Activated CD8-positive, alpha-beta T cell treated with anti-CD3 and anti-CD28 coated beads for 36 hours (primary cell): ENCODE measurements around the gene BLZF1. TPM values are rescaled to one million over a fixed set of nuclear protein-coding genes. Genes with fewer than 3 reads are reported as not detected.
"Not testable (repeated sequence)": the region's sequence is repeated elsewhere in the genome, so short reads cannot be mapped to it uniquely, and the experiment has no call there.

Experiments
- ATAC-seq: fragments of 200-7000 bp; cut with Tn5 transposase; one replicate; pipeline ENCODE4 v1.10.0; 2021; ENCODE audit warnings: mild to moderate bottlenecking, moderate library complexity
- CTCF ChIA-PET: fragments of 350-600 bp; sonication (Branson Sonifier 250); formaldehyde crosslinking; loops from one replicate; lab custom pipeline; 2021; ENCODE audit warnings: antibody characterized with exemption; lab: Charles Lee
- POLR2A ChIA-PET: fragments of 350-600 bp; sonication (Branson Sonifier 250); formaldehyde crosslinking; loops from one replicate; lab custom pipeline; 2021; ENCODE audit warnings: antibody characterized with exemption; lab: Charles Lee
- DNase-seq: peaks from one replicate; pipeline ENCODE4 v3.0.0-alpha.2; 2020
- H3K27ac Mint-ChIP-seq: one replicate; pipeline ENCODE4 v1.8.0; 2021; ENCODE audit warnings: mild to moderate bottlenecking, mixed read lengths
- H3K27me3 Mint-ChIP-seq: one replicate; pipeline ENCODE4 v1.8.0; 2021; ENCODE audit warnings: mixed read lengths
- H3K36me3 Mint-ChIP-seq: one replicate; pipeline ENCODE4 v1.8.0; 2021; ENCODE audit warnings: low read depth, mixed read lengths
- H3K4me1 Mint-ChIP-seq: one replicate; pipeline ENCODE4 v1.8.0; 2021; ENCODE audit warnings: low read depth, mixed read lengths
- H3K4me3 Mint-ChIP-seq: one replicate; pipeline ENCODE4 v1.8.0; 2021; ENCODE audit warnings: mild to moderate bottlenecking, moderate library complexity, mixed read lengths
- H3K9me3 Mint-ChIP-seq: one replicate; pipeline ENCODE4 v1.8.0; 2021; ENCODE audit warnings: mixed read lengths
- intact Hi-C: fragments of 100-400 bp; cut with micrococcal nuclease; formaldehyde crosslinking; loops from one replicate; pipeline ENCODE4 v1.10.0; 2022
- total RNA-seq, 2 experiments: library from RNA; stranded (reverse); gene quantifications; one replicate each; pipeline ENCODE4 v1.2.3, GENCODE V29; 2021
- TF ChIP-seq, protein P1 (sequence below): fragments of 200-600 bp; IDR thresholded peaks from one replicate; pipeline ENCODE4 v1.8.0; 2022; ENCODE audit warnings: antibody characterized with exemption, mild to moderate bottlenecking

BLZF1 gene
- total RNA-seq, 2 experiments from 2014 or later = 9.8 to 10.1 TPM

DNA sequence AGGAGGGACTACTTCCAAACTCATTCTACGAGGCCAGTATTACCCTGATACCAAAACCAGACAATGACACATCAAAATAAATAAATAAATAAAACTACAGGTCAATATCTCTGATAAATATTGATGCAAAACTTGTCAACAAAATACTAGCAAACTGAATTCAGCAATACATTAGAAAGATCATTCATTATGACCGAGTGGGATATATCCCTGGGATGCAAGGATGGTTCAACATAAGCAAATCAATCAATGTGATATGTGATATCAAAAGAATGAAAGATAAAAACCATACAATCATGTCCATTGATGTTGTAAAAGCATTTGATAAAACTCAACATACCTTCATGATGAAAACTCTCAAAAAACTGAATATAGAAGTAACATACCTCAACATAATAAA is 37.1 kb upstream of the BLZF1 start:
- Mint-ChIP-seq H3K36me3 (peaks cover 44% of the 10 kb centered on the region), H3K4me1 (peaks cover 27% of the 10 kb centered on the region), H3K27ac (no peak overlapping the region), H3K9me3 (peaks cover 15% of the 10 kb centered on the region), H3K27me3 (no peaks in the 10 kb centered on the region), H3K4me3 (no peak overlapping the region)
- intact Hi-C loops = no loop called here
- ATAC-seq (no peak), DNase-seq (no peak)
- POLR2A ChIA-PET = no interaction called here
- TF ChIP-seq, protein P1, sequence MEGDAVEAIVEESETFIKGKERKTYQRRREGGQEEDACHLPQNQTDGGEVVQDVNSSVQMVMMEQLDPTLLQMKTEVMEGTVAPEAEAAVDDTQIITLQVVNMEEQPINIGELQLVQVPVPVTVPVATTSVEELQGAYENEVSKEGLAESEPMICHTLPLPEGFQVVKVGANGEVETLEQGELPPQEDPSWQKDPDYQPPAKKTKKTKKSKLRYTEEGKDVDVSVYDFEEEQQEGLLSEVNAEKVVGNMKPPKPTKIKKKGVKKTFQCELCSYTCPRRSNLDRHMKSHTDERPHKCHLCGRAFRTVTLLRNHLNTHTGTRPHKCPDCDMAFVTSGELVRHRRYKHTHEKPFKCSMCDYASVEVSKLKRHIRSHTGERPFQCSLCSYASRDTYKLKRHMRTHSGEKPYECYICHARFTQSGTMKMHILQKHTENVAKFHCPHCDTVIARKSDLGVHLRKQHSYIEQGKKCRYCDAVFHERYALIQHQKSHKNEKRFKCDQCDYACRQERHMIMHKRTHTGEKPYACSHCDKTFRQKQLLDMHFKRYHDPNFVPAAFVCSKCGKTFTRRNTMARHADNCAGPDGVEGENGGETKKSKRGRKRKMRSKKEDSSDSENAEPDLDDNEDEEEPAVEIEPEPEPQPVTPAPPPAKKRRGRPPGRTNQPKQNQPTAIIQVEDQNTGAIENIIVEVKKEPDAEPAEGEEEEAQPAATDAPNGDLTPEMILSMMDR = no peak
- CTCF ChIA-PET = no interaction called here

DNA sequence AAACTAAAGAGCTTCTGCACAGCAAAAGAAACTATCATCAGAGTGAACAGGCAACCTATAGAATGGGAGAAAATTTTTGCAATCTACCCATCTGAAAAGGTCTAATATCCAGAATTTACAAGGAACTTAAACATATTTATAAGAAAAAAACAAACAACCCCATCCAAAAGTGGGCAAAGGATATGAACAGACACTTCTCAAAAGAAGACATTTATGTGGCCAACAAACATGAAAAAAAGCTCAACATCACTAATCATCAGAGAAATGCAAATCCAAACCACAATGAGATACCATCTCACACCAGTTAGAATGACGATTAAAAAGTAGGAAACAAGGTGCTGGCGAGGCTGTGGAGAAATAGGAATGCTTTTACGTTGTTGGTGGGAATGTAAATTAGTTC is 33.3 kb upstream of the BLZF1 start:
- peaks cover 18% of the 10 kb centered on the region for H3K9me3 Mint-ChIP-seq
- H3K27ac Mint-ChIP-seq, POLR2A ChIA-PET, H3K4me3 Mint-ChIP-seq, ATAC-seq, intact Hi-C loops, DNase-seq, H3K27me3 Mint-ChIP-seq: not testable (repeated sequence)
- peaks cover 19% of the 10 kb centered on the region for H3K4me1 Mint-ChIP-seq
- H3K36me3 Mint-ChIP-seq = peaks cover 50% of the 10 kb centered on the region
- CTCF ChIA-PET = interaction anchor here (0.7 to 1.6 kb wide), 3 partner anchors 14 to 731 kb away, joined by 4 to 6 read pairs (median 5); no protein-coding TSS in a partner anchor

DNA sequence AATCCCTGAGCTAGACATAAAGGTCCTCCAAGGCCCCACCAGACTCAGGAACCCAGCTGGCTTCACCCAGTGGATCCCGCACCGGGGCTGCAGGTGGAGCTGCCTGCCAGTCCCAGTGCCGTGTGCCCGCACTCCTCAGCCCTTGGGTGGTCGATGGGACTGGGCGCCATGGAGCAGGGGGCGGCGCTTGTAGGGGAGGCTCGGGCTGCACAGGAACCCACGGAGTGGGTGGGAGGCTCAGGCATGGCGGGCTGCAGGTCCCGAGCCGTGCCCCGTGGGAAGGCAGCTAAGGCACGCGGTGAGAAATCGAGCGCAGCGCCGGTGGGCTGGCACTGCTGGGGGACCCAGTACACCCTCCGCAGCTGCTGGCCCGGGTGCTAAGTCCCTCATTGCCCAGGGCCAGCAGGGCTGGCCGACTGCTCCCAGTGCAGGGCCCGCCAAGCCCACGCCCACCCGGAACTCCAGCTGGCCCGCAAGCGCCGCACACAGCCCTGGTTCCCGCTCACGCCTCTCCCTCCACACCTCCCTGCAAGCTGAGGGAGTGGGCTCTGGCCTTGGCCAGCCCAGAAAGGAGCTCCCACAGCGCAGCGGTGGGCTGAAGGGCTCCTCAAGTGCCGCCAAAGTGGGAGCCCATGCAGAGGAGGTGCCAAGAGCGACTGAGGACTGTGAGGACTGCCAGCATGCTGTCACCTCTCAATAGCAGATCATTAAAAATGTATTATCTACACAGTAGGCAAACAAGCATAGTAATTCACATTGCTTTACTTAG is 30.9 kb upstream of the BLZF1 start:
- DNase-seq, H3K27ac Mint-ChIP-seq, intact Hi-C loops, ATAC-seq, POLR2A ChIA-PET, H3K4me3 Mint-ChIP-seq, H3K27me3 Mint-ChIP-seq: not testable (repeated sequence)
- peaks cover 30% of the 10 kb centered on the region for H3K4me1 Mint-ChIP-seq
- H3K36me3 Mint-ChIP-seq = peaks cover 46% of the 10 kb centered on the region
- peaks cover 17% of the 10 kb centered on the region for H3K9me3 Mint-ChIP-seq
- CTCF ChIA-PET = interaction anchor here (2.3 kb wide), 1 partner anchor 11 kb away, joined by 12 read pairs; no protein-coding TSS in a partner anchor

DNA sequence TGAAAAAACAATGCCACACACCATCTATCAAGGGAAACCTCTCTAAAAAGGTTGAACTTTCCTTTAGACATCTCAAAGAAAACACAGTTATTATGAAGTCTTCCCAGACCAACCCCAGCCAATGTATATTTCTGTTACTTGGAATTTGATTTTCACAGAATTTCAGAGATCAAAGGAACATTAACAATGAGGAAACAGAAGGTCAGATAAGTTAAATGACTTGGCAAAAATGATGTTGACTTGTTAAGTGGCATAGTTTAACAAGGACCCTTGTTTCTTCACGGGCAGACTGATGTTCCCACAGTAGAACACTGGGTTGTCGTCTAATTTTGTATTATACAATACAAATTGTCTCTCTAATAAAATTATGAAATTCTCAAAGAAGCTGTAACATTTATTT is 29.4 kb upstream of the BLZF1 start:
- ATAC-seq (no peak), DNase-seq (no peak)
- H3K27ac Mint-ChIP-seq = peak overlapping the region; percentile 1
- H3K9me3 Mint-ChIP-seq = peaks cover 16% of the 10 kb centered on the region
- POLR2A ChIA-PET = interaction anchor here (1.0 kb wide), 1 partner anchor 24 kb away, joined by 3 read pairs; no protein-coding TSS in a partner anchor
- H3K4me3 Mint-ChIP-seq = no peak overlapping the region
- H3K4me1 Mint-ChIP-seq = peaks cover 29% of the 10 kb centered on the region
- peaks cover 42% of the 10 kb centered on the region for H3K36me3 Mint-ChIP-seq
- no peaks in the 10 kb centered on the region for H3K27me3 Mint-ChIP-seq
- CTCF ChIA-PET = interaction anchor here (0.8 to 2.6 kb wide), 2 partner anchors 10 to 703 kb away, joined by 3 to 13 read pairs; no protein-coding TSS in a partner anchor
- intact Hi-C loops = no loop called here
- TF ChIP-seq, protein P1 = no peak

DNA sequence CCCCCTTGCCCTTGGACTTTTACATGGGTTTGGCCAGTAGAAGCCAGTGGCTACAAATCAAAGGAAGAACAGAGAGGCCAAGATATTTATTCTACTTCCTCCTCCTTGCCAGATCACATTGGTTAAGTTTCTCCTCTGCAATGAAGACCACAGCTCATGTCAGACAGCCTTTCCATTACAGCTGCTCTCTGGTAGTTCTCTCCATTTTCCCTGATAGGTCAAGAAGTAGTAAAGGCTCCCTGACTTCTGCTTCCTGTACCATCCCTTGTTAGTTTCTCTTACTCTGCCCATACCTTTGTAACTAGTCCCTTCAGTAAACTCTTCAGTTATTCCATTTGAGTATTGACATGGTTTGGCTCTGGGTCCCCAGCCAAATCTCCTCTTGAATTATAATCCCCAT is 28.2 kb upstream of the BLZF1 start:
- intact Hi-C loops = loop anchor here (10.0 kb wide), 1 partner anchor 735 kb away; no protein-coding TSS in a partner anchor
- POLR2A ChIA-PET = no interaction called here
- Mint-ChIP-seq H3K9me3 (peaks cover 14% of the 10 kb centered on the region), H3K4me1 (peaks cover 25% of the 10 kb centered on the region), H3K27me3 (no peaks in the 10 kb centered on the region), H3K27ac (peak overlapping the region; percentile 17), H3K4me3 (no peak overlapping the region), H3K36me3 (peaks cover 35% of the 10 kb centered on the region)
- TF ChIP-seq, protein P1 = no peak
- ATAC-seq (peak; percentile 58), DNase-seq (no peak)
- CTCF ChIA-PET = interaction anchor here (0.9 to 2.6 kb wide), 2 partner anchors 8 to 736 kb away, joined by 3 to 13 read pairs; no protein-coding TSS in a partner anchor

DNA sequence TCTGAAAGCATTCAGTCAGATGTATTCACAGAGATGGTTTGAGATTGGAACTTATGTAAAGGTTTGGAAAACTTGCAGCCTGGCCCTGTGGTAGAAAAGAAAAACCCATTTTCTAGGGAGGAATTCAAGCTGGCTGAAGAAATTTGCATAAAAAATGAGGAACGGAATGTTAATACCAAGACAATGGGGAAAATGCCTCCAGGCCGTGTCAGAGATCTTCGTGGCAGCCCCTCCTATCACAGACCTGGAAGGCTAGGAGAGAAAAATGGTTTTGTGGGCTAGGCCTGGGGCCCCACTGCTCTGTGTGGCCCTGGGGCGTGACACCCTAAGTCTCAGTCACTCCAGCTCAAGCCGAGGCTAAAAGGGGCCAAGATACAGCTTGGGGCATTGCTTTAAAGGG is 27.1 kb upstream of the BLZF1 start:
- no peak overlapping the region for H3K4me3 Mint-ChIP-seq
- H3K4me1 Mint-ChIP-seq = peaks cover 25% of the 10 kb centered on the region
- no peaks in the 10 kb centered on the region for H3K27me3 Mint-ChIP-seq
- ATAC-seq = no peak
- ChIA-PET CTCF (interaction anchor here (0.7 to 1.1 kb wide), 2 partner anchors 16 to 737 kb away, joined by 3 read pairs; no protein-coding TSS in a partner anchor), POLR2A (no interaction called here)
- H3K9me3 Mint-ChIP-seq = peaks cover 13% of the 10 kb centered on the region
- intact Hi-C loops = loop anchor here (10.0 kb wide), 1 partner anchor 736 kb away; no protein-coding TSS in a partner anchor
- peaks cover 27% of the 10 kb centered on the region for H3K36me3 Mint-ChIP-seq
- no peak for DNase-seq
- H3K27ac Mint-ChIP-seq = no peak overlapping the region
- TF ChIP-seq, protein P1 = no peak

DNA sequence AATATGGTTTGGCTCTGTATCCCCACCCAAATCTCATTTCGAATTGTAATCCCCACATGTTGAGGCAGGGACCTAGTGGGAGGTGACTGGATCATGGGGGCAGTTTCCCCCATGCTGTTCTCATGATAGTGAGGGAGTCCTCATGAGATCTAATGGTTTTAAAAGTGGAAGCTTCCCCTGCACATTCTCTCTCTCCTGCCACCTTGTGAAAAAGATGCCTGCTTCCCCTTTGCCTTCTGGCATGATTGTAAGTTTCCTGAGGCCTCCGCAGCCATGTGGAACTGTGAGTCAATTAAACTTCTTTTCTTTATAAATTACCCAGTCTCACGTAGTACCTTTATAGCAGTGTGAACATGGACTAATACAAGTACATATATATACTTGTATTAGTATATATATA is 25.9 kb upstream of the BLZF1 start:
- CTCF ChIA-PET = interaction anchor here (1.1 kb wide), 1 partner anchor 14 kb away, joined by 3 read pairs; no protein-coding TSS in a partner anchor
- ATAC-seq, DNase-seq, H3K4me3 Mint-ChIP-seq, H3K27ac Mint-ChIP-seq, POLR2A ChIA-PET, H3K27me3 Mint-ChIP-seq, H3K9me3 Mint-ChIP-seq: not testable (repeated sequence)
- intact Hi-C loops = loop anchor here (10.0 kb wide), 1 partner anchor 737 kb away; no protein-coding TSS in a partner anchor
- Mint-ChIP-seq H3K36me3 (peaks cover 19% of the 10 kb centered on the region), H3K4me1 (peaks cover 25% of the 10 kb centered on the region)
